Panc1 (cell line): ENCODE data around the gene EP400. TPM values are rescaled to one million over a fixed set of nuclear protein-coding genes. Genes with fewer than 3 reads are reported as not detected.

Experiments used
- ATAC-seq: fragments of 200-7000 bp; cut with Tn5 transposase; 2 replicates; pipeline ENCODE4 v1.9.1; 2020; ENCODE audit warnings: mild to moderate bottlenecking, moderate library complexity
- BruUV-seq: library from RNA; stranded (reverse); fragments of 400-500 nt; replicated peaks from 2 replicates; lab custom pipeline; 2021; lab: Mats Ljungman, UMichigan
- CTCF ChIA-PET: fragments of 300-600 bp; sonication (Branson Sonifier 250); formaldehyde crosslinking; loops from one replicate; lab custom pipeline; 2022; ENCODE audit warnings: antibody characterized with exemption; lab: Charles Lee
- POLR2A ChIA-PET: fragments of 300-600 bp; sonication (Branson Sonifier 250); formaldehyde crosslinking; loops from one replicate; lab custom pipeline; 2022; ENCODE audit warnings: antibody characterized with exemption; lab: Charles Lee
- DNase-seq: peaks from one replicate; pipeline ENCODE4 v3.0.0-alpha.2; 2010; ENCODE audit warnings: low read depth, low spot score
- H3K27ac ChIP-seq: 2 replicates; pipeline ENCODE4 v1.5.1; 2011; ENCODE audit warnings: mild to moderate bottlenecking, low read length, inconsistent platforms
- H3K27me3 ChIP-seq: fragments of 200-500 bp; sonication (Bioruptor generic); 2 replicates; pipeline ENCODE4 v1.6.0; 2014; ENCODE audit warnings: low read length, inconsistent platforms; ENCODE audit not compliant: control insufficient read depth, insufficient read depth
- H3K36me3 ChIP-seq: fragments of 200-500 bp; sonication (Bioruptor generic); 2 replicates; pipeline ENCODE4 v1.5.1; 2014; ENCODE audit warnings: inconsistent platforms, mild to moderate bottlenecking, low read length, moderate library complexity; ENCODE audit not compliant: control insufficient read depth, insufficient read depth
- H3K4me1 ChIP-seq: 2 replicates; pipeline ENCODE4 v1.5.1; 2011; ENCODE audit warnings: inconsistent platforms, mild to moderate bottlenecking, low read length, moderate library complexity; ENCODE audit not compliant: control insufficient read depth, insufficient read depth
- H3K4me3 ChIP-seq, 2 experiments: 2 replicates each; pipeline ENCODE4 v1.5.1; 2011 to 2012; ENCODE audit warnings: low read depth in 2 of 2, low read length in 2 of 2, mild to moderate bottlenecking in 2 of 2, inconsistent platforms in 1 of 2, moderate library complexity in 1 of 2
- H3K9me3 ChIP-seq: fragments of 200-500 bp; sonication (Bioruptor generic); 2 replicates; pipeline ENCODE4 v1.5.1; 2014; ENCODE audit warnings: low read depth, mild to moderate bottlenecking, inconsistent platforms, low read length, moderate library complexity; ENCODE audit not compliant: control insufficient read depth, insufficient read depth
- POLR2AphosphoS5 ChIP-seq: IDR thresholded peaks from 2 replicates; pipeline ENCODE4 v1.6.1; 2012; ENCODE audit warnings: mild to moderate bottlenecking, low read depth, low read length, moderate library complexity
- REST ChIP-seq, 2 experiments: IDR thresholded peaks; 2 replicates each; pipeline ENCODE4 v1.6.1; 2011 to 2012; ENCODE audit warnings: low read depth in 2 of 2, control low read depth in 1 of 2, low read length in 1 of 2, mild to moderate bottlenecking in 1 of 2, moderate library complexity in 1 of 2; ENCODE audit not compliant: insufficient read depth in 1 of 2
- SIN3A ChIP-seq: IDR thresholded peaks from 2 replicates; pipeline ENCODE4 v1.6.1; 2012; ENCODE audit warnings: low read depth, mild to moderate bottlenecking, low read length, moderate library complexity, borderline replicate concordance; ENCODE audit not compliant: insufficient read depth
- TCF7L2 ChIP-seq: IDR thresholded peaks from 2 replicates; pipeline ENCODE4 v1.6.1; 2011; ENCODE audit warnings: mild to moderate bottlenecking, low read depth, low read length, inconsistent platforms
- in situ Hi-C: cut with HindIII; loops from 2 replicates; pipeline ENCODE4 v1.10.0; 2016; ENCODE audit warnings: low sequenced_read_pairs, low pct_unique_long_range_greater_than_20kb
- intact Hi-C: fragments of 100-400 bp; cut with micrococcal nuclease; formaldehyde crosslinking; loops from one replicate; pipeline ENCODE4 v1.10.0; 2022; ENCODE audit not compliant: unreplicated experiment
- total RNA-seq: library from RNA; stranded (reverse); gene quantifications from one replicate; pipeline ENCODE4 v1.2.1, GENCODE V29; 2021; ENCODE audit not compliant: unreplicated experiment
- TF ChIP-seq, protein P1 (sequence below): fragments of 450-650 bp; IDR thresholded peaks from 2 replicates; pipeline ENCODE4 v1.5.1; 2017; ENCODE audit warnings: mild to moderate bottlenecking

Gene EP400
- total RNA-seq, 1 experiment from 2014 or later = 59.4 TPM

DNA sequence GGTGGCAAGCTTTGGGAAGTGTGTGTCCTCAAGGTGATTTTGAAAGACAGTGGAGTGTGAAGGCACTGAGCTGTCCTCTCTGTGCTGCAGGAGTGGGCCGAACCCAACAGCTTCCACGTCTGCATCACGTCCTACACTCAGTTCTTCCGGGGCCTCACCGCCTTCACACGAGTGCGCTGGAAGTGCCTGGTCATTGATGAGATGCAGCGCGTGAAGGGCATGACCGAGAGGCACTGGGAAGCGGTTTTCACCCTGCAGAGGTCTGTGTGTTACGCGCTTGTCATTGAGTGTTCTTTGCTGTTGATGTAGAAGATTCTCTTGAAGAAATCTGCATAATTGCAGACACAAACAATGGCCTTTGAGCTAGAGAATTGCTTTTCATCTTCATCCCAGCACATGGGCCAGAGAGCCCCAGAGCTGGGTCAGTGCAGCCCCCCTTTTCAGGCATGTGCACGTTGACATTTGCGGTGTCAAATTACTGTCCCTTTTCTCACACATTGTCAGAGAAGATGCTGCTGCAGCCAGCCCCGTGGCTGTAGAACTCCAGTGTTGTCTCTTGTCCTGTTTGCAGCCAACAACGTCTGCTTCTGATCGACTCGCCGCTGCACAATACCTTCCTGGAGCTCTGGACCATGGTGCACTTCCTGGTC is 63.3 kb downstream of the EP400 start:
- Histone ChIP-seq H3K9me3 (no peaks in the 10 kb centered on the region), H3K27ac (no peak overlapping the region), H3K27me3 (no peaks in the 10 kb centered on the region), H3K4me3 (no peak overlapping the region), H3K4me1 (no peaks in the 10 kb centered on the region), H3K36me3 (peaks cover 6% of the 10 kb centered on the region)
- DNase-seq (no peak), ATAC-seq (no peak)
- intact Hi-C loops (no loop called here), in situ Hi-C loops (no loop called here)
- CTCF ChIA-PET = no interaction called here
- POLR2A ChIA-PET = no interaction called here
- no TSS peak for BruUV-seq
- TF ChIP-seq POLR2AphosphoS5 (no peak), TCF7L2 (no peak), REST (IDR thresholded peaks at IDR 0.05; ENCODE audit: insufficient read depth in 1 of 2, low read depth in 2 of 2, low read length in 1 of 2) (no peak), SIN3A (no peak)
- TF ChIP-seq, protein P1, sequence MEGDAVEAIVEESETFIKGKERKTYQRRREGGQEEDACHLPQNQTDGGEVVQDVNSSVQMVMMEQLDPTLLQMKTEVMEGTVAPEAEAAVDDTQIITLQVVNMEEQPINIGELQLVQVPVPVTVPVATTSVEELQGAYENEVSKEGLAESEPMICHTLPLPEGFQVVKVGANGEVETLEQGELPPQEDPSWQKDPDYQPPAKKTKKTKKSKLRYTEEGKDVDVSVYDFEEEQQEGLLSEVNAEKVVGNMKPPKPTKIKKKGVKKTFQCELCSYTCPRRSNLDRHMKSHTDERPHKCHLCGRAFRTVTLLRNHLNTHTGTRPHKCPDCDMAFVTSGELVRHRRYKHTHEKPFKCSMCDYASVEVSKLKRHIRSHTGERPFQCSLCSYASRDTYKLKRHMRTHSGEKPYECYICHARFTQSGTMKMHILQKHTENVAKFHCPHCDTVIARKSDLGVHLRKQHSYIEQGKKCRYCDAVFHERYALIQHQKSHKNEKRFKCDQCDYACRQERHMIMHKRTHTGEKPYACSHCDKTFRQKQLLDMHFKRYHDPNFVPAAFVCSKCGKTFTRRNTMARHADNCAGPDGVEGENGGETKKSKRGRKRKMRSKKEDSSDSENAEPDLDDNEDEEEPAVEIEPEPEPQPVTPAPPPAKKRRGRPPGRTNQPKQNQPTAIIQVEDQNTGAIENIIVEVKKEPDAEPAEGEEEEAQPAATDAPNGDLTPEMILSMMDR = no peak

- no TSS peak for BruUV-seq
- TF ChIP-seq POLR2AphosphoS5 (no peak), TCF7L2 (no peak), REST (IDR thresholded peaks at IDR 0.05; ENCODE audit: insufficient read depth in 1 of 2, low read depth in 2 of 2, low read length in 1 of 2) (no peak), SIN3A (no peak)
- TF ChIP-seq, protein P1 = no peak
- ATAC-seq (no peak), DNase-seq (no peak)
- ChIA-PET CTCF (no interaction called here), POLR2A (interaction anchor here (0.6 kb wide), 1 partner anchor 319 kb away, joined by 6 read pairs; no protein-coding TSS in a partner anchor)
- in situ Hi-C loops = no loop called here
- intact Hi-C loops = no loop called here
- H3K4me3 ChIP-seq = no peak overlapping the region
- peaks cover 6% of the 10 kb centered on the region for H3K36me3 ChIP-seq
- H3K27me3 ChIP-seq = no peaks in the 10 kb centered on the region
- H3K27ac ChIP-seq = no peak overlapping the region
- no peaks in the 10 kb centered on the region for H3K4me1 ChIP-seq
- H3K9me3 ChIP-seq = no peaks in the 10 kb centered on the region
Measured at GRCh38 chr12:132014092-132014914, 64.6 kb downstream of the EP400 start.
